ENCODE measurements around the gene HMX1. TPM values are rescaled to one million over a fixed set of nuclear protein-coding genes. Genes with fewer than 3 reads are reported as not detected.

HMX1 gene
- total RNA-seq, 1 donor from 2014 or later, result 1.1 TPM

DNA sequence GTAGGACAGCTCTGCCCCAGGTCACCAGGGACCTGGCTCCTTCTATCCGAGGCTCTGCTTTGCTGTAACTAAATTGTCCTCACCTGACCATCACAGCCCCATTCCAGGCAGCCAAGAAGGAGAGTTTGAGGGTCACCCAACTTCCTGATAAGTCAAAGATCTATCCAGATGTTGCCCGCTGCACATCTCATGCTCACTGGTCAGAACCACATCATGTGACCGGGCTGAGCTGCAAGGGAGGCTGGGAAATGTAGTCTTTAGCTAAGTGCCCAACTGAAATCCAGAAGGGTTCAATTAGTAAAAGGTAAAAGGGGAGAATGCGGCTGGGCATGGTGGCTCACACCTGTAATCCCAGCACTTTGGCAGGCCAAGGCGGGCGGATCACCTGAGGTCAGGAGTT is 18.4 kb downstream of the HMX1 start:
- no peaks in the 10 kb centered on the region for H3K4me1 Mint-ChIP-seq
- DNase-seq (ENCODE audit: low read depth, low spot score), result no peak
- H3K27ac Mint-ChIP-seq (ENCODE audit: unreplicated experiment), result no peak overlapping the region
- no peaks in the 10 kb centered on the region for H3K9me3 Mint-ChIP-seq
- H3K27me3 Mint-ChIP-seq (ENCODE audit: low read depth), result peaks cover 95% of the 10 kb centered on the region
- H3K4me3 Mint-ChIP-seq, result no peak overlapping the region
- H3K36me3 Mint-ChIP-seq (ENCODE audit: low read depth), result no peaks in the 10 kb centered on the region
- TF ChIP-seq, protein P1, sequence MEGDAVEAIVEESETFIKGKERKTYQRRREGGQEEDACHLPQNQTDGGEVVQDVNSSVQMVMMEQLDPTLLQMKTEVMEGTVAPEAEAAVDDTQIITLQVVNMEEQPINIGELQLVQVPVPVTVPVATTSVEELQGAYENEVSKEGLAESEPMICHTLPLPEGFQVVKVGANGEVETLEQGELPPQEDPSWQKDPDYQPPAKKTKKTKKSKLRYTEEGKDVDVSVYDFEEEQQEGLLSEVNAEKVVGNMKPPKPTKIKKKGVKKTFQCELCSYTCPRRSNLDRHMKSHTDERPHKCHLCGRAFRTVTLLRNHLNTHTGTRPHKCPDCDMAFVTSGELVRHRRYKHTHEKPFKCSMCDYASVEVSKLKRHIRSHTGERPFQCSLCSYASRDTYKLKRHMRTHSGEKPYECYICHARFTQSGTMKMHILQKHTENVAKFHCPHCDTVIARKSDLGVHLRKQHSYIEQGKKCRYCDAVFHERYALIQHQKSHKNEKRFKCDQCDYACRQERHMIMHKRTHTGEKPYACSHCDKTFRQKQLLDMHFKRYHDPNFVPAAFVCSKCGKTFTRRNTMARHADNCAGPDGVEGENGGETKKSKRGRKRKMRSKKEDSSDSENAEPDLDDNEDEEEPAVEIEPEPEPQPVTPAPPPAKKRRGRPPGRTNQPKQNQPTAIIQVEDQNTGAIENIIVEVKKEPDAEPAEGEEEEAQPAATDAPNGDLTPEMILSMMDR (conservative IDR thresholded peaks at IDR 0.05), result no peak

DNA sequence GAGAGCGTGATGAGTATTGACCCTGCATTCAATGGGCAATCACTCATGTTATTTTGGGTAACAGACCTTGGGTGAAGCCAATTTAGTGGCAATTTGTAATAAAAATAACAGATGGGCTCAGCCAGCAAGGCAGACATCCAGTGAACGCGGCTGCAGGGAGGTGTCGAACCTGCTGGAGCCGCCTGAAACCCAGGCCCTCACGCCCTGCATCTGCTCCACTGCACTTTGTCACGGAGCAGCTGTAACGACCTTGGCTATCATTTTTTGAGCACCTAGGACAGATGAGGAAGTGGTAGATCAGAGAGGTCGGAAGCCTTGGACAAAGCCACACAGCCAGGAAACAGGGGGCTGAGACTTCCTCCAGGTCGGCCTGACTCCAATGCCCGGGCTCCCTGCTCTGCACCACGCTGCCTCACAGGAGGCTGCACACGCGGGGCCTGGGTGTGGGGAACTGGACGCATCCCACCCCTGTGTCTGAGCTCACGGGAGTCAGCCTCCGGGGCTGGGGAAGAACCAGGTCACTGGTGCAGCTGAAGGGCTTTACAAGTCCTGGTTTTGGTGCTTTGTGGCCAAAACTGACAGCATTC is 19.4 kb downstream of the HMX1 start:
- DNase-seq (ENCODE audit: low read depth, low spot score), result no peak
- Mint-ChIP-seq H3K27ac (ENCODE audit: unreplicated experiment) (no peak overlapping the region), H3K4me1 (no peaks in the 10 kb centered on the region), H3K9me3 (no peaks in the 10 kb centered on the region), H3K4me3 (no peak overlapping the region), H3K27me3 (ENCODE audit: low read depth) (peaks cover 94% of the 10 kb centered on the region), H3K36me3 (ENCODE audit: low read depth) (no peaks in the 10 kb centered on the region)
- TF ChIP-seq, protein P1 (conservative IDR thresholded peaks at IDR 0.05), result no peak

DNA sequence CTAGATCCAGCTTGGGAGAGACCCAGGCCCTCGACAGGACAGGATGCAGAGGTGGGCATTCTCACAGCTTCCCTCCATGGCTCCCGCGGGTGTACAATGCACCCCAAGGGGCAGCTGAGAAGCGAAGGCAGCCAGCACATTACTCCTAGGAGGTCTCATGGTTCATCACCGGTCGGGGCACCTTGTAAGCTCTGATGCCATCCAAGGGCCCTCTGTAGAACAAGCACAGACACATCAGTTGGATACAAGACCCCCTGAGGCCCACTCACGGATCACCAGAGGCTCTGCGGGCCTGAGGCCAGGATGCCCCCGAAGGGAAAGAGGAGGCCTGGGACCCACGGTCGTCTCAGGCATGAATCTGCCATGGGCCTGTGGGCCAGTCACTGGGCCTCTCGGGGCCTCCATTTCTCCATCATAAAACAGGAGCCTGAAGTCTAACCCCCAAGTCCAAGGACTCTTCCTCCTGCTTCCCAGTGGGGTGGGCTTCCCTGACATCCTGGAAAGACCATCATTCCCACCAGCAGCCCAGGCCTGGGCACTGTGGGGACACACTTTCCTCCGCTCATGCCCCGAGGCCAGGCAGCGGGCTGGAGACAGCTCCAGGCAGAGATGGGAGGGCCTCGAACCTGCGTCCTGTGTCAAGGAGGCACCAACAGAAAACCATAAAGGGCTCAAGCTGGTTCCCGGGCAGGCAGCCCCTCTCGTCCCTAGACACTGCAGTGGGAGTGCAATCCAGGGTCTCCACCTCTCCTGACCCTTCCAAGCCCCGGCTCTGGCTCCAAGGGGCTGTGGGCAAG is 20.1 kb downstream of the HMX1 start:
- no peak overlapping the region for H3K4me3 Mint-ChIP-seq
- H3K27me3 Mint-ChIP-seq (ENCODE audit: low read depth), result peaks cover 89% of the 10 kb centered on the region
- no peak for DNase-seq (ENCODE audit: low read depth, low spot score)
- H3K27ac Mint-ChIP-seq (ENCODE audit: unreplicated experiment), result no peak overlapping the region
- H3K9me3 Mint-ChIP-seq, result no peaks in the 10 kb centered on the region
- no peaks in the 10 kb centered on the region for H3K4me1 Mint-ChIP-seq
- TF ChIP-seq, protein P1 (conservative IDR thresholded peaks at IDR 0.05), result no peak
- H3K36me3 Mint-ChIP-seq (ENCODE audit: low read depth), result no peaks in the 10 kb centered on the region

DNA sequence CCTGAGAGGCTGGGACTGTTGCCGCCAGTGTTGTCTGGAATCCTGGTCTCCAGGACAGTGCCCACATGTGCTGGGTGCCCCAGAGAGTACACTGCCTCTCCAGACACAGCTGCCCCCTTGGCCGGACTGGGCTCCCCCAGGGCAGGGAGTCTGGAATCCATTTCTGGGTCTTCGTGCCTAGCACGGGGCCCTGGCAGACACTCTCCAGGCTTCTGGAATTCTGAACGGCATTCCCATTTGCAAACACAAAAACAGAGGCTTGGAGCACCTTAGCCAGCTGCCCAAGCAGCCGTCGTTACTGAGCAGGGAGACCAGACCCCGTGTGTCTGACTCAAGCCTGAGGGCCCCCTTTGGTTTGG is 20.8 kb downstream of the HMX1 start:
- H3K4me3 Mint-ChIP-seq, result no peak overlapping the region
- no peak overlapping the region for H3K27ac Mint-ChIP-seq (ENCODE audit: unreplicated experiment)
- H3K27me3 Mint-ChIP-seq (ENCODE audit: low read depth), result peaks cover 82% of the 10 kb centered on the region
- DNase-seq (ENCODE audit: low read depth, low spot score), result no peak
- H3K4me1 Mint-ChIP-seq, result no peaks in the 10 kb centered on the region
- H3K36me3 Mint-ChIP-seq (ENCODE audit: low read depth), result no peaks in the 10 kb centered on the region
- no peaks in the 10 kb centered on the region for H3K9me3 Mint-ChIP-seq
- TF ChIP-seq, protein P1 (conservative IDR thresholded peaks at IDR 0.05), result no peak

DNA sequence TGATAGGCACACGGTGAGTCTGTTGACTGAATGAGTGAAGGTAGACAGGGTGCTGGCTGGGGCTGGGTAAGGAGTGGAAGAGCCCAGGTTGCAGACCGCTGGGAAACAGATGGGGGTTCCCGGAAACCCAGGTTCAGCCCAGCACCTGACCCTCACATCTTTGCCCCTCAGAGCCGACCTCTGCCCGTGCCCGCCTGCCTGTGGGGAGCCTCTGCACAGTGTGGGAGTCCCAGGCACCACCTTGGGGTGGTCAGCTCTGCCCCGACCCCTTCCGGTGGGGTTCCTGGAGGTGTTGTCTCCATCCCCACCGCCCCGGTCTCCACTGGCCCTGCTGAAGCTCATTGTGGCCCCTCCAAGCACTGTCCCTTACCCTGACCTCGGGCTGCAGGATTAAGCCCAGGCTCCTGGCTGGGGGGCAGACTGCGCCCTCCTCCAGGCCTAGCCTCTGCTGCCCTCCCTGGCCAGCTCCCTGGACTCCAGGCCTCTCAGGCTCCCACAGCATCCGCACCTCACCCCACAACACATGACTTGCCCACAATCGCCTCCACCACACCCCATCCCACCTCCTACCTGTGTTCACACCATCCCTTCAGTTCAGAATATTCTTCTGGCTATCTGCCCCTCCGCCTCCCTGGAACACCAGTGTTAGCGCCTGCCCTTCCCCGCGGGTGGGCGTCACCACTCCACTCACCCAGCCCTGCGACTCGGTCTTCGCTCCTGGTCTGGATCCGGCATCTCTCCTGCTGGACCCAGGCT is 21.4 kb downstream of the HMX1 start:
- no peaks in the 10 kb centered on the region for H3K9me3 Mint-ChIP-seq
- no peak overlapping the region for H3K4me3 Mint-ChIP-seq
- H3K27ac Mint-ChIP-seq (ENCODE audit: unreplicated experiment), result no peak overlapping the region
- TF ChIP-seq, protein P1 (conservative IDR thresholded peaks at IDR 0.05), result no peak
- no peaks in the 10 kb centered on the region for H3K36me3 Mint-ChIP-seq (ENCODE audit: low read depth)
- DNase-seq (ENCODE audit: low read depth, low spot score), result no peak
- no peaks in the 10 kb centered on the region for H3K4me1 Mint-ChIP-seq
- H3K27me3 Mint-ChIP-seq (ENCODE audit: low read depth), result peaks cover 77% of the 10 kb centered on the region
